ENCODE measurements around the gene MOB2.

Gene MOB2

GRCh38 chr11:1457326-1457680 is 29.3 kb downstream of the MOB2 start:
- DNase-seq (ENCODE audit: low read depth in 2 of 2) = no peak

- DNase-seq (ENCODE audit: low read depth in 2 of 2) = no peak
Measured at GRCh38 chr11:1456596-1457325, 29.8 kb downstream of the MOB2 start.

GRCh38 chr11:1456176-1456575 is 30.4 kb downstream of the MOB2 start:
- DNase-seq (ENCODE audit: low read depth in 2 of 2) = no peak

- DNase-seq (ENCODE audit: low read depth in 2 of 2) = no peak
Measured at GRCh38 chr11:1455763-1456060, 30.9 kb downstream of the MOB2 start.

- no peak for DNase-seq (ENCODE audit: low read depth in 2 of 2)
Measured at GRCh38 chr11:1455032-1455762, 31.4 kb downstream of the MOB2 start.

GRCh38 chr11:1454576-1454975 is 32.0 kb downstream of the MOB2 start:
- DNase-seq (ENCODE audit: low read depth in 2 of 2) = no peak

GRCh38 chr11:1453611-1454034 is 33.0 kb downstream of the MOB2 start:
- DNase-seq (ENCODE audit: low read depth in 2 of 2) = peak in 1 of 2 donors; percentile 17

- no peak for DNase-seq (ENCODE audit: low read depth in 2 of 2)
Measured at GRCh38 chr11:1452744-1453143, 33.8 kb downstream of the MOB2 start.

- DNase-seq (ENCODE audit: low read depth in 2 of 2) = no peak
Measured at GRCh38 chr11:1451781-1452470, 34.7 kb downstream of the MOB2 start.

- DNase-seq (ENCODE audit: low read depth in 2 of 2) = no peak
Measured at GRCh38 chr11:1450949-1451710, 35.4 kb downstream of the MOB2 start.

GRCh38 chr11:1450344-1450875 is 36.2 kb downstream of the MOB2 start:
- no peak for DNase-seq (ENCODE audit: low read depth in 2 of 2)

GRCh38 chr11:1449490-1450243 is 36.9 kb downstream of the MOB2 start:
- no peak for DNase-seq (ENCODE audit: low read depth in 2 of 2)

- no peak for DNase-seq (ENCODE audit: low read depth in 2 of 2)
Measured at GRCh38 chr11:1448882-1449281, 37.7 kb downstream of the MOB2 start.

- no peak for DNase-seq (ENCODE audit: low read depth in 2 of 2)
Measured at GRCh38 chr11:1447845-1448825, 38.4 kb downstream of the MOB2 start.

- DNase-seq (ENCODE audit: low read depth in 2 of 2) = no peak
Measured at GRCh38 chr11:1446623-1447022, 40.0 kb downstream of the MOB2 start.

- DNase-seq (ENCODE audit: low read depth in 2 of 2) = no peak
Measured at GRCh38 chr11:1445741-1446445, 40.7 kb downstream of the MOB2 start.

- no peak for DNase-seq (ENCODE audit: low read depth in 2 of 2)
Measured at GRCh38 chr11:1444823-1445422, 41.7 kb downstream of the MOB2 start.

GRCh38 chr11:1444321-1444720 is 42.3 kb downstream of the MOB2 start:
- DNase-seq (ENCODE audit: low read depth in 2 of 2) = no peak

- no peak for DNase-seq (ENCODE audit: low read depth in 2 of 2)
Measured at GRCh38 chr11:1443737-1444136, 42.8 kb downstream of the MOB2 start.
